H9 (cell line): ENCODE data around the gene TMEM242. TPM values are rescaled to one million over a fixed set of nuclear protein-coding genes. Genes with fewer than 3 reads are reported as not detected.

Source experiments
- DNase-seq: peaks from one replicate; pipeline ENCODE4 v3.0.0-alpha.2; 2017
- H2AFZ ChIP-seq: one replicate; pipeline ENCODE4 v1.6.1; 2013; ENCODE audit warnings: mild to moderate bottlenecking, low read length, control low read depth, moderate library complexity
- H2AK5ac ChIP-seq: 2 replicates; pipeline ENCODE4 v1.6.1; 2013; ENCODE audit warnings: low read length, control low read depth, mixed read lengths; ENCODE audit not compliant: insufficient read length
- H2BK120ac ChIP-seq: one replicate; pipeline ENCODE4 v1.6.1; 2013; ENCODE audit warnings: low read depth, mild to moderate bottlenecking, low read length, control low read depth, inconsistent platforms; ENCODE audit not compliant: poor library complexity, severe bottlenecking
- H2BK12ac ChIP-seq: 2 replicates; pipeline ENCODE4 v1.6.1; 2013; ENCODE audit warnings: low read length, control low read depth, mixed read lengths, low read depth; ENCODE audit not compliant: insufficient read length
- H2BK15ac ChIP-seq: 2 replicates; pipeline ENCODE4 v1.6.1; 2013; ENCODE audit warnings: low read depth, low read length, control low read depth
- H2BK20ac ChIP-seq: one replicate; pipeline ENCODE4 v1.6.1; 2013; ENCODE audit warnings: low read depth, mild to moderate bottlenecking, low read length, control low read depth, inconsistent platforms; ENCODE audit not compliant: poor library complexity, severe bottlenecking
- H2BK5ac ChIP-seq: 2 replicates; pipeline ENCODE4 v1.6.1; 2013; ENCODE audit warnings: low read length, control low read depth, mixed read lengths; ENCODE audit not compliant: insufficient read length
- H3K14ac ChIP-seq: 2 replicates; pipeline ENCODE4 v1.6.1; 2013; ENCODE audit warnings: low read length, control low read depth; ENCODE audit not compliant: insufficient read depth
- H3K18ac ChIP-seq: 2 replicates; pipeline ENCODE4 v1.6.1; 2013; ENCODE audit warnings: low read depth, mild to moderate bottlenecking, mixed read lengths, low read length, control low read depth; ENCODE audit not compliant: insufficient read length
- H3K23ac ChIP-seq: 2 replicates; pipeline ENCODE4 v1.6.1; 2013; ENCODE audit warnings: low read length, control low read depth, mixed read lengths, low read depth; ENCODE audit not compliant: insufficient read length
- H3K23me2 ChIP-seq: 2 replicates; pipeline ENCODE4 v1.6.1; 2013; ENCODE audit warnings: low read depth, mild to moderate bottlenecking, mixed read lengths, low read length, control low read depth; ENCODE audit not compliant: insufficient read length, poor library complexity, severe bottlenecking
- H3K27ac ChIP-seq: 2 replicates; pipeline ENCODE4 v1.5.1; 2013; ENCODE audit warnings: low read length, control low read depth, mixed read lengths, low read depth; ENCODE audit not compliant: insufficient read length
- H3K27me3 ChIP-seq: 2 replicates; pipeline ENCODE4 v1.6.1; 2013; ENCODE audit warnings: low read length, control low read depth, inconsistent platforms; ENCODE audit not compliant: insufficient read depth
- H3K4ac ChIP-seq: 2 replicates; pipeline ENCODE4 v1.6.1; 2013; ENCODE audit warnings: low read depth, mild to moderate bottlenecking, control low read depth, inconsistent platforms, low read length, moderate library complexity
- H3K4me1 ChIP-seq: 2 replicates; pipeline ENCODE4 v1.6.1; 2013; ENCODE audit warnings: low read length, control low read depth, inconsistent platforms; ENCODE audit not compliant: insufficient read depth
- H3K4me2 ChIP-seq: 2 replicates; pipeline ENCODE4 v1.6.1; 2013; ENCODE audit warnings: low read length, control low read depth, mixed read lengths; ENCODE audit not compliant: insufficient read length, insufficient read depth
- H3K56ac ChIP-seq: 2 replicates; pipeline ENCODE4 v1.6.1; 2013; ENCODE audit warnings: low read depth, mild to moderate bottlenecking, mixed read lengths, low read length, control low read depth; ENCODE audit not compliant: insufficient read length
- H3K79me1 ChIP-seq: 2 replicates; pipeline ENCODE4 v1.6.1; 2013; ENCODE audit warnings: low read depth, mild to moderate bottlenecking, moderate library complexity, low read length, control low read depth, inconsistent platforms; ENCODE audit not compliant: insufficient read depth, poor library complexity, severe bottlenecking
- H3K79me2 ChIP-seq: 2 replicates; pipeline ENCODE4 v1.6.1; 2013; ENCODE audit warnings: low read length, control low read depth, inconsistent platforms; ENCODE audit not compliant: insufficient read depth
- H3K9ac ChIP-seq: 2 replicates; pipeline ENCODE4 v1.6.1; 2013; ENCODE audit warnings: low read length, control low read depth, mixed read lengths; ENCODE audit not compliant: insufficient read length; ENCODE audit errors: extremely low read depth
- H3K9me3 ChIP-seq: one replicate; pipeline ENCODE4 v1.6.1; 2013; ENCODE audit warnings: low read depth, low read length, inconsistent platforms; ENCODE audit not compliant: control insufficient read depth
- H3T11ph ChIP-seq: one replicate; pipeline ENCODE4 v1.6.1; 2013; ENCODE audit warnings: mild to moderate bottlenecking, low read length, control low read depth, inconsistent platforms
- H4K20me1 ChIP-seq: one replicate; pipeline ENCODE4 v1.6.1; 2013; ENCODE audit not compliant: control insufficient read depth, insufficient read length, insufficient read depth
- H4K5ac ChIP-seq: 2 replicates; pipeline ENCODE4 v1.6.1; 2013; ENCODE audit warnings: low read depth, mild to moderate bottlenecking, mixed read lengths, low read length, control low read depth; ENCODE audit not compliant: insufficient read length
- H4K8ac ChIP-seq: replicated peaks from 2 replicates; pipeline ENCODE4 v1.6.1; 2013; ENCODE audit warnings: low read length, control low read depth, mixed read lengths, low read depth; ENCODE audit not compliant: insufficient read length
- H4K91ac ChIP-seq: 2 replicates; pipeline ENCODE4 v1.6.1; 2013; ENCODE audit warnings: low read depth, mild to moderate bottlenecking, moderate library complexity, mixed read lengths, low read length, control low read depth; ENCODE audit not compliant: insufficient read length
- H3K27ac Mint-ChIP-seq, 3 experiments: 2 replicates in 2 of 3; 3 replicates in 1 of 3; pipeline ENCODE4 v1.8.0; 2020 to 2021; ENCODE audit warnings: mixed read lengths in 3 of 3, mild to moderate bottlenecking in 1 of 3, moderate library complexity in 1 of 3
- H3K27me3 Mint-ChIP-seq: 2 replicates; pipeline ENCODE4 v1.8.0; 2021; ENCODE audit warnings: low read depth, mild to moderate bottlenecking, moderate library complexity, mixed read lengths
- H3K36me3 Mint-ChIP-seq, 3 experiments: 2 replicates in 2 of 3; 3 replicates in 1 of 3; pipeline ENCODE4 v1.8.0; 2020 to 2021; ENCODE audit warnings: low read depth in 3 of 3, mixed read lengths in 3 of 3; ENCODE audit not compliant: insufficient read depth in 1 of 3
- H3K4me1 Mint-ChIP-seq, 2 experiments: 2 replicates each; pipeline ENCODE4 v1.8.0; 2020; ENCODE audit warnings: mixed read lengths in 2 of 2
- H3K4me3 Mint-ChIP-seq, 2 experiments: 2 replicates in 1 of 2; 3 replicates in 1 of 2; pipeline ENCODE4 v1.8.0; 2020 to 2021; ENCODE audit warnings: mild to moderate bottlenecking in 2 of 2, mixed read lengths in 2 of 2, moderate library complexity in 1 of 2
- H3K9me3 Mint-ChIP-seq, 2 experiments: 2 replicates in 1 of 2; 3 replicates in 1 of 2; pipeline ENCODE4 v1.8.0; 2020; ENCODE audit warnings: mild to moderate bottlenecking in 2 of 2, mixed read lengths in 2 of 2, moderate library complexity in 1 of 2
- WGBS: extraction: QIAGEN DNeasy Blood & Tissue Kit; methylation state at CpG from one replicate; pipeline ENCODE4 v1.1.7; 2013; ENCODE audit warnings: missing lambda C conversion rate, low lambda C conversion rate, mixed read lengths; ENCODE audit not compliant: insufficient read length; ENCODE audit errors: extremely low coverage; 5-methylcytosine and 5-hydroxymethylcytosine counted together
- total RNA-seq: library from RNA; stranded (reverse); gene quantifications from 2 replicates; pipeline ENCODE4 v1.2.1, GENCODE V29; 2021
- TF ChIP-seq, protein P1 (sequence below): fragments of 200-600 bp; sonication (generic); conservative IDR thresholded peaks from 3 replicates; pipeline ENCODE4 v1.8.0; 2021; ENCODE audit warnings: antibody characterized with exemption, mild to moderate bottlenecking

The TMEM242 gene
- total RNA-seq, 1 experiment from 2014 or later = 10.5 TPM

DNA sequence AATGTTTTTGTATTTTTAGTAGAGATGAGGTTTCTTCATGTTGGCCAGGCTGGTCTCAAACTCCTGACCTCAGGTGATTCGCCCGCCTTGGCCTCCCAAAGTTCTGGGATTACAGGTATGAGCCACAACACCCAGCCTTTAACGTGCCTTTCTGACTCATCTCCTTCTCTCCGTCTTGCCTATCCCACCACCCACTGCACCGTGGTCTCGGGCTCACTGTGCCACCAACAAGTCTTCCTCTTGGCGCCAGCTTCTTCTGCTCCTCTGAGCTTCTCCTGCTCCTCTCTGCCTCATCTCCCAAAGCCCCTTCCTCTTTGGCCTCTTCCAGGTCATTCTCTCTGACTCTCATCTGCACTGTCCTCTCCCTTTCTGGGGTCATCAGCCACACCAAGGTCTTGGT lies 41.0 kb downstream of the TMEM242 start:
- H3K79me2 ChIP-seq = no peaks in the 10 kb centered on the region
- H3K4me1 Mint-ChIP-seq = peaks cover 4 to 14% of the 10 kb centered on the region in 2 experiments
- H2BK15ac ChIP-seq = no peak overlapping the region
- no peak overlapping the region for H3K18ac ChIP-seq
- TF ChIP-seq, protein P1, sequence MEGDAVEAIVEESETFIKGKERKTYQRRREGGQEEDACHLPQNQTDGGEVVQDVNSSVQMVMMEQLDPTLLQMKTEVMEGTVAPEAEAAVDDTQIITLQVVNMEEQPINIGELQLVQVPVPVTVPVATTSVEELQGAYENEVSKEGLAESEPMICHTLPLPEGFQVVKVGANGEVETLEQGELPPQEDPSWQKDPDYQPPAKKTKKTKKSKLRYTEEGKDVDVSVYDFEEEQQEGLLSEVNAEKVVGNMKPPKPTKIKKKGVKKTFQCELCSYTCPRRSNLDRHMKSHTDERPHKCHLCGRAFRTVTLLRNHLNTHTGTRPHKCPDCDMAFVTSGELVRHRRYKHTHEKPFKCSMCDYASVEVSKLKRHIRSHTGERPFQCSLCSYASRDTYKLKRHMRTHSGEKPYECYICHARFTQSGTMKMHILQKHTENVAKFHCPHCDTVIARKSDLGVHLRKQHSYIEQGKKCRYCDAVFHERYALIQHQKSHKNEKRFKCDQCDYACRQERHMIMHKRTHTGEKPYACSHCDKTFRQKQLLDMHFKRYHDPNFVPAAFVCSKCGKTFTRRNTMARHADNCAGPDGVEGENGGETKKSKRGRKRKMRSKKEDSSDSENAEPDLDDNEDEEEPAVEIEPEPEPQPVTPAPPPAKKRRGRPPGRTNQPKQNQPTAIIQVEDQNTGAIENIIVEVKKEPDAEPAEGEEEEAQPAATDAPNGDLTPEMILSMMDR = no peak
- no peak overlapping the region for H2AK5ac ChIP-seq
- no peak overlapping the region for H4K91ac ChIP-seq
- no peak overlapping the region for H4K5ac ChIP-seq
- no peak overlapping the region for H3K56ac ChIP-seq
- no peak overlapping the region for H3K9ac ChIP-seq
- H3K27me3 ChIP-seq = no peaks in the 10 kb centered on the region
- H2BK20ac ChIP-seq = no peak overlapping the region
- no CpG with 5 or more reads among the region's 7 CpGs for WGBS
- H3K23ac ChIP-seq = no peak overlapping the region
- no peaks in the 10 kb centered on the region for H4K20me1 ChIP-seq
- H3T11ph ChIP-seq = no peak overlapping the region
- H3K79me1 ChIP-seq = no peaks in the 10 kb centered on the region
- H4K8ac ChIP-seq = no peak overlapping the region
- peaks cover 11% of the 10 kb centered on the region for H3K27me3 Mint-ChIP-seq
- no peaks in the 10 kb centered on the region for H3K36me3 Mint-ChIP-seq
- no peak overlapping the region for H2BK120ac ChIP-seq
- H3K9me3 Mint-ChIP-seq = no peaks in the 10 kb centered on the region
- no peaks in the 10 kb centered on the region for H3K23me2 ChIP-seq
- H2BK12ac ChIP-seq = no peak overlapping the region
- H3K4ac ChIP-seq = no peak overlapping the region
- no peak overlapping the region for H3K27ac ChIP-seq
- no peak overlapping the region for H2AFZ ChIP-seq
- no peaks in the 10 kb centered on the region for H3K9me3 ChIP-seq
- no peak overlapping the region for H3K14ac ChIP-seq
- no peak overlapping the region for H3K4me2 ChIP-seq
- peak overlapping the region in 1 of 3 experiments; percentile 17; a peak in 1 of 7 replicates for H3K27ac Mint-ChIP-seq
- H3K4me3 Mint-ChIP-seq = no peak overlapping the region
- H2BK5ac ChIP-seq = no peak overlapping the region
- DNase-seq = no peak
- H3K4me1 ChIP-seq = peaks cover 1% of the 10 kb centered on the region; the same call in 1 of the 2 replicates
